GM21717 (cell line): Measurements from ENCODE around the gene HS6ST3.

Source experiments
- ATAC-seq: cut with Tn5 transposase; IDR thresholded peaks from one replicate; pipeline ENCODE4 v1.9.1; 2021; ENCODE audit warnings: mild to moderate bottlenecking, moderate library complexity; ENCODE audit not compliant: unreplicated experiment

The HS6ST3 gene

GRCh38 chr13:96198038-96198437 is 108.1 kb downstream of the HS6ST3 start:
- no peak for ATAC-seq

DNA sequence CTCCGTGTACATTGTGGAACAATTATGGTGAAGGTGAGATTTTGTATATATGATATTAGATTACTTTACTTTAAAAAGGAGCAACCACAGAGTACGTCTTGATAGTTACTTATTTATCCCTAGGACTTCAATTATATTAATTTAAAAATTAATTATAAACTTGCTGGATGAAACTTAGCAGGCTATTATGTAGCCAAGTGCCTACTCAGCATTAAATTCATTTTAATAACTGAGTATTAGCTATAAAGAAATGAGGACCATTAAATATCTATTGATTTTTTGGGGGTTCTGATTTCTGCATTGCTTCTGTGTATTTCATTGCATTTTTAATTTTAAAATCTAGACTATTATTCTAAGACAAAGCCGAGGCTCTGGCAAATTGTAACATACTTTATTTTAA is 109.4 kb downstream of the HS6ST3 start:
- ATAC-seq: no peak

DNA sequence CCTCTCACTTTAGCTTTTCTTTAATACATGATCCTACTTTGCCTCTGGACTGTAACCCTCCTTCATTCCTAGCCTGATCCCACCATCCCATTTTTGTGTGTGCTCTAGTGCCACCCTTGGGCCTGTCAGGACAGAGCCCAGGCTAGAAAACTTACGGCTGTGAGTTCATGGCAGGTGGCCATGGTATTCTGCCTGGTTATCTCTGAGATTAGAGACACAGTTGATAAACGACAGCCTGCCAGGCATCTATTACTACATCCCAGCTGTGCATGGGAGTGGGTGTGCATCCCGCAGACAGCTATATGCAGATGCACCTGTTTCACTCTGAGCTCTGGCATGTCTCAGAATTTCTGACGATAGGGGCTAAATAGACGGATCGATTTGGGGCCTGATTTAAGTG is 110.9 kb downstream of the HS6ST3 start:
- ATAC-seq: no peak

- no peak for ATAC-seq
These were observed 112.4 kb downstream of the HS6ST3 start for GRCh38 chr13:96202315-96202714.

DNA sequence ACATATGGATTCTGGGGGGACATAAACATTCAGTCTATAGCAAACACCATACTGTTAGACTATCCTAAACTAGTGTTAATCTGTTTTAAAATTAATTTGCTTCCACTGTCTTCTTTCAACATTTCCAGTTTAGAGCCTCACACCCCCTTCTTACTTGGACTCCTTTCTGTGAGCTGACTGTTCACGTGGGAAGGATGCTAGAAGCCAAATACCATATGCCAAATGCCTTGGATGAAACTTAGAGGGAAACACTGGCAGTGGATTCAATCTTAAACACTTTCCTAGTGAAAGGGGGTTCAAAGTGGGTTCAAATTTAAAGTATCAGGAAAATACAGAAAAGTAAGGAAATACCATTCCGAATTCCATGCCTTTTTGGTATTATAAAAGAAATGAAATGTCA is 113.6 kb downstream of the HS6ST3 start:
- ATAC-seq: no peak

- ATAC-seq: no peak
These were observed 125.0 kb downstream of the HS6ST3 start for GRCh38 chr13:96214824-96215445.

GRCh38 chr13:96216543-96216942 is 126.6 kb downstream of the HS6ST3 start:
- no peak for ATAC-seq

- ATAC-seq: no peak
These were observed 128.6 kb downstream of the HS6ST3 start for GRCh38 chr13:96218475-96218874.

- no peak for ATAC-seq
These were observed 131.6 kb downstream of the HS6ST3 start for GRCh38 chr13:96221471-96221870.

- ATAC-seq: no peak
These were observed 133.3 kb downstream of the HS6ST3 start for GRCh38 chr13:96223231-96223630.

DNA sequence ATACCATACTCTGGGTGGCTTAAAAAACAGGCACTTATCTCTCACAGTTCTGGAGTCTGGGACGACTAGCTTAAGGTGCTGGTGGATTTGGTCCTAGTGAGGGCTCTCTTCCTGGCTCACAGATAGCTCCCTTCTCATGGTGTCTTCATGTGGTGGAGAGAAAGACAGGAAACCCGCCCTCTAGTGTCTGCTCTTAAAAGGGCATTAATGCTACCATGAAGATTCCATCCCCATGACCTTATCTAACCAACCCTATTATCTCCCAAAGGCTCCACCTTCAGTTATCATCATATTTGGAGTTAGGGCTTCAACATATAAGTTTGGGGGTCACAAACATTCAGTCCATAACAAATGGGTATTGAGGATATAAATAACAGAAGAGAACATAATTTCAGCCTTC is 139.4 kb downstream of the HS6ST3 start:
- ATAC-seq: no peak

DNA sequence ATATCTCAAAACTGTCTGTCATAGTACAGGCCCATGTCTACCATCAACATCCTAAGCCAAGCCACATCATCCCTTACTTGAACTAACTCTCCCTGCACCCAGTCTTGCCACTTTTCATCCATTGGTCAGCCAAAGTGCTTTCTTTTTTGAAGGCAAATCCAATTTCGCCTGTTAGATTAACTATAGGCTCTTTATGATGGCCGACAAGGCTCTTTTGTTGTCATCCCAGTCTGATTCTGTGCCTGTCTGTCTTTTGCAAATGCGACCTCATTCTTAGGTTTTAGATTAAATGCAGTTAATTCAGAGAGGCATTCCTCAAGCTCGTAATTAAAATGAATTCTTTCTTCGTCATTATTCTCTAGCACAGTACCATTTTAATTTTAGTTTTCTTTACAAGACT is 148.3 kb downstream of the HS6ST3 start:
- ATAC-seq: no peak

DNA sequence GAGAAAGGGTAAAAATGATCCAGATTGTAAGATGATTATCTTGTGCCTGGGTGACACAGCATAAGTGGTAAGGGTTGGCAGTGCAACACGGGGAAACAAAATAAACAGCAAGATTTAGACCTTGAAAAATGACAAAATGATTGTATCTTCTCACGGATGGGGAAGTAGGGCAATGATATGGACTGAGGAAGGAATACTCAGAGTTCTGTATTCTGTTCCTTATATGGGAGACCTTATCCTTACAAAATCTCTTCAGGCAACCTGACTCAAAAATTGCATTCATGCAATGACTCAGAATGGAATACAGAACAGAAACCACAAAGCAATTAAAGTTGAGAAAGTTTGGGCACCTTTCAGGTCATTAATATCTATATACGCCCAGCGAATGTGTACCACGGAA is 149.0 kb downstream of the HS6ST3 start:
- no peak for ATAC-seq

- ATAC-seq: no peak
These were observed 153.5 kb downstream of the HS6ST3 start for GRCh38 chr13:96243376-96243775.

GRCh38 chr13:96248103-96248502 is 158.2 kb downstream of the HS6ST3 start:
- no peak for ATAC-seq

DNA sequence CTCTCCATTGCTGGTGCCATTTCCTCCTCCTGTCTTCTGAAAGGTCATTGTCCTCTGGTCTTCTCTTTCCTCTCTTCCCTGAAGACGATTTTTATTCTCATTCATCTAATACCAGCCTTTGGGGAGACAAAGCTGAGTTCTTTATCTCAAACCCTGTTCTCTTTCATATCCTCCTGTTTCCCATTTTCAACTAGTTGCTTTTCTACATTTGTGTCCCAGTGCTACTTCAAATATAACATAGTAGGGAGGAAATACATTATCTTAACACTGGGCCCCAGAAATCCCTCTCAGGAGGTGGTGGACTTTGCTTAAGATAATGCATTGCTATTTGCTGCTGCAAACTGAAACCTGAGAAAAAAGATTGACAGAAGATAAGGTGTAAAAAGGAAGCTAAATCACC is 159.1 kb downstream of the HS6ST3 start:
- ATAC-seq: no peak

GRCh38 chr13:96252903-96253302 is 163.0 kb downstream of the HS6ST3 start:
- ATAC-seq: no peak

GRCh38 chr13:96273196-96273595 is 183.3 kb downstream of the HS6ST3 start:
- ATAC-seq: no peak

GRCh38 chr13:96274046-96274445 is 184.1 kb downstream of the HS6ST3 start:
- no peak for ATAC-seq

DNA sequence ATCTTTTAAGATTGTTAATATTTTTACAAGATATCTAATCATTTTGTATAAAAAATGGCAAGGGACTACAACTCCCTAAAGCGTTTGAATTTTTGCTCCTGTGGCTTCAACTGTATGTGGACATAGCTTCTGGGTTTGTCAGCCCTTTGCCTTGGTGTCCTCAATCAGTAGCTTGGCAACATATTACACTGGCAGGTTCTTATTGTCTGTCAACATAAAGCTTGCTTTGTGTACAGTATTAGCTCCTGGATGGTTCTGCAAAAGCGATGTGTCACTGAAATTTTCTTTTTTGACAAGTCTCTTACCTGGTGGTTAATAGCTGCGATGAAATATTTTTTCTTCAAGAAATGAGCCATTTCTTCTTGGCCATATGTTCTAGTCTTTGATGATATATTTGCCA is 190.0 kb downstream of the HS6ST3 start:
- no peak for ATAC-seq

DNA sequence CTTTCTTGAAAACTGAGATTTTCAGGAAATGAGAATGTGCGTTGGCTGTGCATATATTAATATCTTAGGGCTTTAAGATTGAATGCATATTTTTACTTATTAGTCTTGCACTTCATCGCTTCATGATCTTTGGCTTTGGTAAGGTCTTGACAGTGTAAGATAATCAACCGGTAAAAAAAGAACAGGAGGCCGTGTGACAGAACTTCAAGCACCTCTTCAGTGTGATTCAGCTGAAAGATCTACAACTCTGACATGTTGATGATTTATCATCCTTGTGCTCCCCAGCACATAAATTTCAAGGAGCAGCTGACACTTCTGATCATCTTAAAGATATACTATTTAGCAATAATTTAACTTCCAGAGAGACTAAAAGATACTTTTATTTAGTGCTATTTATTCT is 195.1 kb downstream of the HS6ST3 start:
- no peak for ATAC-seq

DNA sequence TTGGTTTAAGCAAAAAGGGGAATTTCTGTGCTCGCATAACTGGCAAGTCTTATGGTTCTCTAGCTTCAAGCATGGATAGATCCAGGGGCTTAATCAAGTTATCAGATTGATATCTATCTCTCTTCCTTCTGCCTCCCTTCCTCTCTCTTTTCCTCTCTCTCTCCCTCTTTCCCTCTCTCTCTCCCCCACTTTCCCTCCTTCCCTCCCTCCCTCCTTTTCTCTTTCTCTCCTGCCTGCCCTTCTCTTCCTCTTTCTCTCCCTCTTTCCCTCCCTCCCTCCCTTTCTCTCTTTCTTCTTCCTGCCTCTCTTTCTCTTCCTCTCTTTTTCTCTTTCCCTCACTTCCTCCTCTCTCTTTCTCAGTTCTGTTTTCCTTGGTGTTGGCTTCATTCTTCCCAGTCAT is 195.8 kb downstream of the HS6ST3 start:
- no peak for ATAC-seq
